Heart left ventricle (tissue), 16 donors: ENCODE results near the gene ZNRD2. TPM values are rescaled to one million over a fixed set of nuclear protein-coding genes. Genes with fewer than 3 reads are reported as not detected.

Experiments used
- ATAC-seq, 4 donors: fragments of 200-7000 bp; cut with Tn5 transposase; one replicate each; pipeline ENCODE4 v1.9.1; 2020 to 2022; ENCODE audit warnings: moderate library complexity in 4 of 4, mild to moderate bottlenecking in 3 of 4, moderate number of reproducible peaks in 1 of 4
- DNase-seq, 5 donors: peaks; one replicate each; pipeline ENCODE4 v3.0.0-alpha.2; 2020
- H3K27ac ChIP-seq, 12 donors: fragments of 200-600 bp; sonication (generic) in 4 of 12; one replicate each; pipeline versions ENCODE4 v1.5.0 to v1.8.0; 2016 to 2022; ENCODE audit warnings: mild to moderate bottlenecking in 2 of 12
- H3K27me3 ChIP-seq, 9 donors: fragments of 200-600 bp; sonication (generic) in 2 of 9; one replicate each; pipeline versions ENCODE4 v1.5.1 to v1.8.0; 2016 to 2022; ENCODE audit warnings: mild to moderate bottlenecking in 3 of 9
- H3K36me3 ChIP-seq, 9 donors: fragments of 200-600 bp; sonication (generic) in 2 of 9; one replicate each; pipeline versions ENCODE4 v1.5.0 to v1.8.0; 2018 to 2022; ENCODE audit warnings: mild to moderate bottlenecking in 2 of 9
- H3K4me1 ChIP-seq, 12 donors: fragments of 200-600 bp; sonication (generic) in 4 of 12; one replicate each; pipeline versions ENCODE4 v1.5.0 to v1.8.0; 2016 to 2022; ENCODE audit warnings: mild to moderate bottlenecking in 3 of 12
- H3K4me3 ChIP-seq, 12 donors: fragments of 200-600 bp; sonication (generic) in 4 of 12; one replicate each; pipeline versions ENCODE4 v1.5.0 to v1.8.0; 2017 to 2022; ENCODE audit warnings: mild to moderate bottlenecking in 9 of 12, moderate library complexity in 4 of 12
- H3K9me3 ChIP-seq, 12 donors: fragments of 200-600 bp; sonication (generic) in 4 of 12; one replicate each; pipeline versions ENCODE4 v1.5.0 to v1.8.0; 2016 to 2022; ENCODE audit warnings: mild to moderate bottlenecking in 1 of 12
- CTCF ChIP-seq, 12 donors: fragments of 200-600 bp; sonication (generic) in 4 of 12; IDR thresholded peaks; one replicate each; pipeline versions ENCODE4 v1.5.0 to v1.8.0; 2018 to 2022; ENCODE audit warnings: antibody characterized with exemption in 12 of 12, mild to moderate bottlenecking in 5 of 12
- POLR2A ChIP-seq, 2 donors: fragments of 450-650 bp; IDR thresholded peaks; one replicate each; pipeline ENCODE4 v1.6.1; 2017; ENCODE audit warnings: antibody characterized with exemption in 2 of 2, mild to moderate bottlenecking in 2 of 2, moderate library complexity in 2 of 2
- WGBS, 4 donors: extraction: QIAGEN DNeasy Blood & Tissue Kit in 2 of 4; methylation state at CpG; one replicate each; pipeline versions ENCODE4 v1.1.5 to v1.1.7; 2013 to 2018; 5-methylcytosine and 5-hydroxymethylcytosine counted together
- intact Hi-C, 10 donors: fragments of 100-400 bp; cut with DNase I; formaldehyde crosslinking; loops; one replicate each; pipeline versions ENCODE4 v1.11.1 to v1.14.2; 2022
- polyA plus RNA-seq, 2 donors: library from polyadenylated mRNA; stranded (reverse); fragments of 200-250 nt; gene quantifications; one replicate each; pipeline ENCODE4 v1.2.3, GENCODE V29; 2013
- total RNA-seq, 9 donors: library from RNA; depleted of rRNA in 2 of 9; stranded (reverse); fragments of >200 nt in 2 of 9; fragmentation: NEBNext Ultra II Directional in 3 of 9; extraction: Animal tissue kit (Norgen Biotek cat#: 25700) in 3 of 9; gene quantifications; one replicate each; pipeline versions ENCODE4 v1.1.0 to v1.2.4, GENCODE V29; 2016 to 2023
- donor health status: ischemic (EF 13 %, LVEDD 7.1; RV severe dilation, severe dysfunction).
- donor health status: healthy with polysubstance abuse.
- donor health status: DM: no; HTN: yes; CAD: no.
- donor health status: DM: no; HTN: no; CAD: no.
- donor health status: ischemic (EF 25% LVEDD 6.9; RV normal size, moderate dysfunction).
- donor health status: ischemic (EF 25% LVEDD 5.7; RV mildly dilated, moderate dysfunction).
- donor health status: healthy.
- donor health status: DM: yes; HTN: yes; CAD: no.
- donor health status: ischemic (EF 35%, LVEDD 5.7; RV mildly dilated, moderate dysfunction).
- donor health status: nonischemic (EF 11% LVEDD 7.7; RV severe dilation, severe dysfunction).
- donor health status: DM: yes; HTN: yes; CAD: no.
- donor health status: PGD.
- donor health status: ischemic (EF 29% LVEDD 5.4; RV normal size, mild dysfunction).
- donor health status: nonischemic (EF 23%, LVEDD 6.1; RV moderate dilation, normal function).

ZNRD2 gene
- total and polyA plus RNA-seq, 11 donors, result 23.2 to 101 (median 35.7) TPM

- Histone ChIP-seq H3K4me1 (peaks cover 3 to 47% (median 35%) of the 10 kb centered on the region in 12 donors), H3K36me3 (peaks cover 0 to 61% (median 36%) of the 10 kb centered on the region in 9 donors)
- WGBS, 4 donors, result 80 to 92% (median 87%) methylated on average over 4 of the region's 4 CpGs
Measured at GRCh38 chr11:65579291-65579690, 9.0 kb downstream of the ZNRD2 start.

GRCh38 chr11:65580031-65580692 is 9.9 kb downstream of the ZNRD2 start:
- ATAC-seq (no peak), DNase-seq (no peak)
- TF ChIP-seq POLR2A (IDR thresholded peaks at IDR 0.05) (no peak), CTCF (IDR thresholded peaks at IDR 0.05) (no peak)
- H3K9me3 ChIP-seq, result no peaks in the 10 kb centered on the region
- no peak overlapping the region for H3K4me3 ChIP-seq
- H3K27me3 ChIP-seq, result no peaks in the 10 kb centered on the region
- H3K36me3 ChIP-seq, result peaks cover 0 to 67% (median 40%) of the 10 kb centered on the region in 9 donors
- H3K27ac ChIP-seq, result peak overlapping the region in 1 of 12 donors; percentile 48
- peaks cover 3 to 45% (median 26%) of the 10 kb centered on the region in 12 donors for H3K4me1 ChIP-seq
- 92 to 94% (median 93%) methylated on average over 8 to 19 of the region's 19 CpGs for WGBS, 4 donors
- intact Hi-C loops, result no loop called here

More at GRCh38 chr11:65579291-65579690, 9.0 kb downstream of the ZNRD2 start:
- no peak for DNase-seq
- no peak for ATAC-seq
- H3K27me3 ChIP-seq, result no peaks in the 10 kb centered on the region
- H3K27ac ChIP-seq, result peak overlapping the region in 1 of 12 donors; percentile 16
- intact Hi-C loops, result loop anchor here in 3 of 10 donors (5.0 kb wide), 2 partner anchors 33 to 37 kb away; partner anchors contain the start of gene MAP3K11 (in 3 of the 3)
- no peak overlapping the region for H3K4me3 ChIP-seq
- TF ChIP-seq POLR2A (IDR thresholded peaks at IDR 0.05), result no peak
- TF ChIP-seq CTCF (IDR thresholded peaks at IDR 0.05), result no peak
- no peaks in the 10 kb centered on the region for H3K9me3 ChIP-seq

- 89 to 97% (median 94%) methylated on average over 8 of the region's 8 CpGs for WGBS, 4 donors
- Histone ChIP-seq H3K4me1 (peaks cover 3 to 45% (median 25%) of the 10 kb centered on the region in 12 donors), H3K27ac (peak overlapping the region in 1 of 12 donors; percentile 48), H3K4me3 (no peak overlapping the region), H3K9me3 (no peaks in the 10 kb centered on the region), H3K36me3 (peaks cover 0 to 67% (median 45%) of the 10 kb centered on the region in 9 donors), H3K27me3 (no peaks in the 10 kb centered on the region)
- ATAC-seq (no peak), DNase-seq (no peak)
- TF ChIP-seq CTCF (IDR thresholded peaks at IDR 0.05), result no peak
- TF ChIP-seq POLR2A (IDR thresholded peaks at IDR 0.05), result no peak
- intact Hi-C loops, result no loop called here
Measured at GRCh38 chr11:65580756-65581155, 10.5 kb downstream of the ZNRD2 start.

GRCh38 chr11:65581928-65582327 is 11.7 kb downstream of the ZNRD2 start:
- no peak overlapping the region for H3K4me3 ChIP-seq
- no peaks in the 10 kb centered on the region for H3K9me3 ChIP-seq
- no peak for DNase-seq
- intact Hi-C loops, result no loop called here
- H3K36me3 ChIP-seq, result peaks cover 0 to 74% (median 50%) of the 10 kb centered on the region in 9 donors
- peak overlapping the region in 2 of 12 donors; percentile 9 to 47 for H3K27ac ChIP-seq
- TF ChIP-seq POLR2A (IDR thresholded peaks at IDR 0.05), result no peak
- TF ChIP-seq CTCF (IDR thresholded peaks at IDR 0.05), result no peak
- WGBS, 4 donors, result 76 to 88% (median 85%) methylated on average over 3 of the region's 3 CpGs
- ATAC-seq, result no peak
- H3K27me3 ChIP-seq, result no peaks in the 10 kb centered on the region
- peaks cover 3 to 44% (median 33%) of the 10 kb centered on the region in 12 donors for H3K4me1 ChIP-seq
